Mucosa of rectum (tissue), 2 donors: ENCODE data around the gene SLC16A14.

Source experiments
- H3K27ac ChIP-seq, 2 donors: one replicate each; pipeline ENCODE4 v1.7.0; 2013; ENCODE audit warnings: inconsistent platforms in 2 of 2, low read depth in 2 of 2, low read length in 2 of 2
- H3K27me3 ChIP-seq, 2 donors: one replicate each; pipeline ENCODE4 v1.7.0; 2013; ENCODE audit warnings: low read length in 2 of 2; ENCODE audit not compliant: control insufficient read depth in 2 of 2, insufficient read depth in 2 of 2
- H3K36me3 ChIP-seq, 2 donors: one replicate each; pipeline ENCODE4 v1.7.0; 2013; ENCODE audit warnings: low read length in 2 of 2; ENCODE audit not compliant: control insufficient read depth in 2 of 2, insufficient read depth in 2 of 2
- H3K4me1 ChIP-seq, 2 donors: one replicate each; pipeline ENCODE4 v1.7.0; 2013; ENCODE audit warnings: low read length in 2 of 2, mild to moderate bottlenecking in 1 of 2; ENCODE audit not compliant: control insufficient read depth in 2 of 2, insufficient read depth in 2 of 2
- H3K4me3 ChIP-seq, 2 donors: one replicate each; pipeline ENCODE4 v1.7.0; 2013; ENCODE audit warnings: low read length in 2 of 2
- H3K9ac ChIP-seq, 2 donors: one replicate each; pipeline ENCODE4 v1.7.0; 2013; ENCODE audit warnings: low read length in 2 of 2, low read depth in 1 of 2, mild to moderate bottlenecking in 1 of 2
- H3K9me3 ChIP-seq, 2 donors: one replicate each; pipeline ENCODE4 v1.7.0; 2013; ENCODE audit warnings: low read length in 2 of 2; ENCODE audit not compliant: control insufficient read depth in 2 of 2
- donor health status: healthy.
- donor health status: Normal muscosa, but diverticular disease.

The SLC16A14 gene

GRCh38 chr2:230007931-230008707 lies 60.6 kb downstream of the SLC16A14 start:
- no peaks in the 10 kb centered on the region for H3K27me3 ChIP-seq
- no peaks in the 10 kb centered on the region for H3K9me3 ChIP-seq
- H3K9ac ChIP-seq: no peak overlapping the region
- no peak overlapping the region for H3K27ac ChIP-seq
- H3K4me3 ChIP-seq: no peak overlapping the region
- no peaks in the 10 kb centered on the region for H3K4me1 ChIP-seq
- no peaks in the 10 kb centered on the region for H3K36me3 ChIP-seq

GRCh38 chr2:230000118-230000841 lies 68.4 kb downstream of the SLC16A14 start:
- no peak overlapping the region for H3K27ac ChIP-seq
- H3K36me3 ChIP-seq: no peaks in the 10 kb centered on the region
- no peak overlapping the region for H3K4me3 ChIP-seq

GRCh38 chr2:229997565-229997964 lies 71.2 kb downstream of the SLC16A14 start:
- H3K27ac ChIP-seq: no peak overlapping the region
- no peaks in the 10 kb centered on the region for H3K36me3 ChIP-seq
- H3K9ac ChIP-seq: no peak overlapping the region

More at GRCh38 chr2:230000118-230000841, 68.4 kb downstream of the SLC16A14 start:
- no peaks in the 10 kb centered on the region for H3K4me1 ChIP-seq
- no peak overlapping the region for H3K9ac ChIP-seq
- no peaks in the 10 kb centered on the region for H3K27me3 ChIP-seq
- no peaks in the 10 kb centered on the region for H3K9me3 ChIP-seq

GRCh38 chr2:229996320-229996719 lies 72.4 kb downstream of the SLC16A14 start:
- no peaks in the 10 kb centered on the region for H3K4me1 ChIP-seq
- no peak overlapping the region for H3K27ac ChIP-seq
- no peaks in the 10 kb centered on the region for H3K9me3 ChIP-seq
- no peak overlapping the region for H3K9ac ChIP-seq
- H3K36me3 ChIP-seq: no peaks in the 10 kb centered on the region
- H3K4me3 ChIP-seq: no peak overlapping the region
- no peaks in the 10 kb centered on the region for H3K27me3 ChIP-seq

More at GRCh38 chr2:229997565-229997964, 71.2 kb downstream of the SLC16A14 start:
- H3K27me3 ChIP-seq: no peaks in the 10 kb centered on the region
- H3K4me1 ChIP-seq: no peaks in the 10 kb centered on the region
- H3K9me3 ChIP-seq: no peaks in the 10 kb centered on the region
- no peak overlapping the region for H3K4me3 ChIP-seq

GRCh38 chr2:229993236-229993635 lies 75.5 kb downstream of the SLC16A14 start:
- no peak overlapping the region for H3K9ac ChIP-seq
- no peak overlapping the region for H3K27ac ChIP-seq

More at GRCh38 chr2:229993236-229993635, 75.5 kb downstream of the SLC16A14 start:
- Histone ChIP-seq H3K4me3 (no peak overlapping the region), H3K27me3 (no peaks in the 10 kb centered on the region), H3K36me3 (no peaks in the 10 kb centered on the region), H3K4me1 (no peaks in the 10 kb centered on the region), H3K9me3 (no peaks in the 10 kb centered on the region)
